H1 (cell line): ENCODE data around the gene MEMO1. TPM values are rescaled to one million over a fixed set of nuclear protein-coding genes. Genes with fewer than 3 reads are reported as not detected.

Experiments
- HDAC2 ChIP-seq, 2 experiments: fragments of 300-600 bp in 1 of 2; sonication (generic) in 1 of 2; IDR thresholded peaks; 2 replicates each; pipeline ENCODE4 v1.6.1; 2011 to 2012; ENCODE audit warnings: low read depth in 2 of 2, low read length in 2 of 2, mild to moderate bottlenecking in 2 of 2, moderate library complexity in 2 of 2, borderline replicate concordance in 1 of 2, inconsistent platforms in 1 of 2
- polyA plus RNA-seq, 7 experiments: library from polyadenylated mRNA; depleted of rRNA in 3 of 7; stranded (reverse) in 5 of 7; unstranded in 2 of 7; fragments of >200 nt in 5 of 7; fragments of 200-250 nt in 2 of 7; gene quantifications; 1 replicate in 5 of 7; 2 replicates in 1 of 7; 4 replicates in 1 of 7; pipeline versions ENCODE4 v1.2.1 to v1.2.3, GENCODE V29; 2011 to 2013; ENCODE audit warnings: missing spikeins in 2 of 7, mixed read lengths in 2 of 7
- total RNA-seq: library from RNA; stranded (reverse); fragmentation: NEBNext Ultra II Directional; extraction: Animal tissue kit (Norgen Biotek cat#: 25700); gene quantifications from 2 replicates; pipeline ENCODE4 v1.2.1, GENCODE V29; 2021

The MEMO1 gene
- total and polyA plus RNA-seq, 2 of the 8 experiments (the other 6 are each of a cell fraction or from before 2014, with no cell fraction given) = 26.9 to 54.7 TPM

GRCh38 chr2:31997653-31998052 is 13.2 kb downstream of the MEMO1 start (continued):
- no peak for TF ChIP-seq HDAC2 (IDR thresholded peaks at IDR 0.05; ENCODE audit: borderline replicate concordance in 1 of 2, low read depth in 2 of 2, low read length in 2 of 2)
